ENCODE data around the gene HMGN3. TPM values are rescaled to one million over a fixed set of nuclear protein-coding genes. Genes with fewer than 3 reads are reported as not detected.

Gene HMGN3
- polyA plus RNA-seq, 1 donor (not counting 4 experiments of a cell fraction or from before 2014, with no cell fraction given): 78.6 TPM

GRCh38 chr6:79231101-79231500, 3.4 kb downstream of the HMGN3 start:
- no peak overlapping the region for H3K27ac ChIP-seq (ENCODE audit: control insufficient read depth, insufficient read depth, low read length)
- TF ChIP-seq, protein P1, sequence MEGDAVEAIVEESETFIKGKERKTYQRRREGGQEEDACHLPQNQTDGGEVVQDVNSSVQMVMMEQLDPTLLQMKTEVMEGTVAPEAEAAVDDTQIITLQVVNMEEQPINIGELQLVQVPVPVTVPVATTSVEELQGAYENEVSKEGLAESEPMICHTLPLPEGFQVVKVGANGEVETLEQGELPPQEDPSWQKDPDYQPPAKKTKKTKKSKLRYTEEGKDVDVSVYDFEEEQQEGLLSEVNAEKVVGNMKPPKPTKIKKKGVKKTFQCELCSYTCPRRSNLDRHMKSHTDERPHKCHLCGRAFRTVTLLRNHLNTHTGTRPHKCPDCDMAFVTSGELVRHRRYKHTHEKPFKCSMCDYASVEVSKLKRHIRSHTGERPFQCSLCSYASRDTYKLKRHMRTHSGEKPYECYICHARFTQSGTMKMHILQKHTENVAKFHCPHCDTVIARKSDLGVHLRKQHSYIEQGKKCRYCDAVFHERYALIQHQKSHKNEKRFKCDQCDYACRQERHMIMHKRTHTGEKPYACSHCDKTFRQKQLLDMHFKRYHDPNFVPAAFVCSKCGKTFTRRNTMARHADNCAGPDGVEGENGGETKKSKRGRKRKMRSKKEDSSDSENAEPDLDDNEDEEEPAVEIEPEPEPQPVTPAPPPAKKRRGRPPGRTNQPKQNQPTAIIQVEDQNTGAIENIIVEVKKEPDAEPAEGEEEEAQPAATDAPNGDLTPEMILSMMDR (optimal IDR thresholded peaks at IDR 0.05 in 1 of 3, IDR thresholded peaks at IDR 0.05 in 1 of 3, conservative IDR thresholded peaks at IDR 0.05 in 1 of 3; ENCODE audit: extremely low read depth in 1 of 3, insufficient read depth in 2 of 3, low read length in 3 of 3): no peak
- no peak for TF ChIP-seq EZH2 (IDR thresholded peaks at IDR 0.05; ENCODE audit: low read length)
- FAIRE-seq: no peak
- no peaks in the 10 kb centered on the region for H4K20me1 ChIP-seq (ENCODE audit: control insufficient read depth, extremely low read depth, insufficient read depth, low read length)
- peaks cover 5% of the 10 kb centered on the region for H3K4me1 ChIP-seq (ENCODE audit: control insufficient read depth, extremely low read depth, insufficient read depth, low read length)
- no peaks in the 10 kb centered on the region for H3K36me3 ChIP-seq (ENCODE audit: control insufficient read depth in 2 of 2, extremely low read depth in 1 of 2, insufficient read depth in 2 of 2, low read length in 2 of 2)
- no peak for DNase-seq (ENCODE audit: low read depth, low spot score)
- H2AFZ ChIP-seq (ENCODE audit: control insufficient read depth, low read length): no peak overlapping the region
- H3K9me3 ChIP-seq (ENCODE audit: control insufficient read depth, low read depth, low read length): no peaks in the 10 kb centered on the region
- H3K27me3 ChIP-seq (ENCODE audit: control insufficient read depth, extremely low read depth, insufficient read depth, low read length): no peaks in the 10 kb centered on the region
- H3K4me3 ChIP-seq (ENCODE audit: control insufficient read depth in 2 of 3, extremely low read depth in 1 of 3, insufficient read depth in 2 of 3, low read depth in 1 of 3, low read length in 3 of 3): no peak overlapping the region
- dilution Hi-C loops (cut with MboI; ENCODE audit: extremely low pct_ligation_motif_present, low sequenced_read_pairs): no loop called here
- no peak overlapping the region for H3K4me2 ChIP-seq (ENCODE audit: control insufficient read depth, extremely low read depth, insufficient read depth, low read depth, low read length)
- no peaks in the 10 kb centered on the region for H3K9me1 ChIP-seq (ENCODE audit: control insufficient read depth, extremely low read depth, insufficient read depth, low read length)
- H3K9ac ChIP-seq (ENCODE audit: control insufficient read depth, extremely low read depth, insufficient read depth, low read length): no peak overlapping the region
- H3K79me2 ChIP-seq (ENCODE audit: control insufficient read depth, insufficient read depth, low read length): peaks cover 8% of the 10 kb centered on the region

GRCh38 chr6:79230149-79230548, 4.3 kb downstream of the HMGN3 start:
- H3K4me3 ChIP-seq (ENCODE audit: control insufficient read depth in 2 of 3, extremely low read depth in 1 of 3, insufficient read depth in 2 of 3, low read depth in 1 of 3, low read length in 3 of 3): no peak overlapping the region
- peaks cover 6% of the 10 kb centered on the region for H3K4me1 ChIP-seq (ENCODE audit: control insufficient read depth, extremely low read depth, insufficient read depth, low read length)
- FAIRE-seq: no peak
- dilution Hi-C loops (cut with MboI; ENCODE audit: extremely low pct_ligation_motif_present, low sequenced_read_pairs): no loop called here
- no peaks in the 10 kb centered on the region for H3K9me1 ChIP-seq (ENCODE audit: control insufficient read depth, extremely low read depth, insufficient read depth, low read length)
- peak overlapping the region; percentile 22 for H3K4me2 ChIP-seq (ENCODE audit: control insufficient read depth, extremely low read depth, insufficient read depth, low read depth, low read length)
- no peaks in the 10 kb centered on the region for H3K9me3 ChIP-seq (ENCODE audit: control insufficient read depth, low read depth, low read length)
- no peak for DNase-seq (ENCODE audit: low read depth, low spot score)
- H3K27ac ChIP-seq (ENCODE audit: control insufficient read depth, insufficient read depth, low read length): no peak overlapping the region
- H3K27me3 ChIP-seq (ENCODE audit: control insufficient read depth, extremely low read depth, insufficient read depth, low read length): no peaks in the 10 kb centered on the region
- no peak overlapping the region for H2AFZ ChIP-seq (ENCODE audit: control insufficient read depth, low read length)
- H3K36me3 ChIP-seq (ENCODE audit: control insufficient read depth in 2 of 2, extremely low read depth in 1 of 2, insufficient read depth in 2 of 2, low read length in 2 of 2): no peaks in the 10 kb centered on the region
- no peak overlapping the region for H3K9ac ChIP-seq (ENCODE audit: control insufficient read depth, extremely low read depth, insufficient read depth, low read length)
- peaks cover 8% of the 10 kb centered on the region for H3K79me2 ChIP-seq (ENCODE audit: control insufficient read depth, insufficient read depth, low read length)
- TF ChIP-seq EZH2 (IDR thresholded peaks at IDR 0.05; ENCODE audit: low read length): no peak
- TF ChIP-seq, protein P1 (optimal IDR thresholded peaks at IDR 0.05 in 1 of 3, IDR thresholded peaks at IDR 0.05 in 1 of 3, conservative IDR thresholded peaks at IDR 0.05 in 1 of 3; ENCODE audit: extremely low read depth in 1 of 3, insufficient read depth in 2 of 3, low read length in 3 of 3): no peak
- no peaks in the 10 kb centered on the region for H4K20me1 ChIP-seq (ENCODE audit: control insufficient read depth, extremely low read depth, insufficient read depth, low read length)

Measured in keratinocyte (primary cell).